Measurements from ENCODE around the gene TXNL1. TPM values are rescaled to one million over a fixed set of nuclear protein-coding genes. Genes with fewer than 3 reads are reported as not detected.

The TXNL1 gene
- total RNA-seq, 1 experiment from 2014 or later = 72.8 TPM

GRCh38 chr18:56672981-56673380 is 34.6 kb upstream of the TXNL1 start:
- TF ChIP-seq PRRX2 (CRISPR knock-in tag; IDR thresholded peaks at IDR 0.05) = no peak
- TF ChIP-seq JAZF1 (CRISPR knock-in tag; IDR thresholded peaks at IDR 0.05) = no peak
- TF ChIP-seq IRF2 (CRISPR knock-in tag; IDR thresholded peaks at IDR 0.05; ENCODE audit: borderline replicate concordance, low read depth) = no peak
- TF ChIP-seq AFF4 (CRISPR knock-in tag; IDR thresholded peaks at IDR 0.05; ENCODE audit: borderline replicate concordance) = no peak
- no peak for TF ChIP-seq ZNF138 (CRISPR knock-in tag; conservative IDR thresholded peaks at IDR 0.05)
- no peak for TF ChIP-seq ELF4 (CRISPR knock-in tag; IDR thresholded peaks at IDR 0.05; ENCODE audit: low read depth)
- TF ChIP-seq E2F4 (CRISPR knock-in tag; IDR thresholded peaks at IDR 0.05; ENCODE audit: borderline replicate concordance, low read depth) = no peak
- no peak overlapping the region for H3K27ac Mint-ChIP-seq
- H3K4me1 Mint-ChIP-seq = 0 out of 2 replicates have a peak, but pooled peaks cover 5% of the 10 kb centered on the region
- no peak overlapping the region for H3K4me3 Mint-ChIP-seq
- POLR2A ChIA-PET = no interaction called here
- ATAC-seq (no peak), DNase-seq (ENCODE audit: low spot score) (no peak)
- no peaks in the 10 kb centered on the region for H3K27me3 Mint-ChIP-seq (ENCODE audit: low read depth)
- no peaks in the 10 kb centered on the region for H3K9me3 Mint-ChIP-seq
- CTCF ChIA-PET = no interaction called here
- no peaks in the 10 kb centered on the region for H3K36me3 Mint-ChIP-seq

- ATAC-seq (no peak), DNase-seq (ENCODE audit: low spot score) (no peak)
- H3K4me1 Mint-ChIP-seq = 0 out of 2 replicates have a peak, but pooled peaks cover 5% of the 10 kb centered on the region
- CTCF ChIA-PET = no interaction called here
- no peaks in the 10 kb centered on the region for H3K27me3 Mint-ChIP-seq (ENCODE audit: low read depth)
- TF ChIP-seq USF2 (CRISPR knock-in tag; IDR thresholded peaks at IDR 0.05) (no peak), SP1 (CRISPR knock-in tag; conservative IDR thresholded peaks at IDR 0.05) (no peak), ZBTB21 (CRISPR knock-in tag; IDR thresholded peaks at IDR 0.05; ENCODE audit: borderline replicate concordance) (no peak), SMAD3 (CRISPR knock-in tag; IDR thresholded peaks at IDR 0.05; ENCODE audit: borderline replicate concordance) (no peak), FOXP4 (CRISPR knock-in tag; IDR thresholded peaks at IDR 0.05) (no peak), ZNF232 (CRISPR knock-in tag; IDR thresholded peaks at IDR 0.05) (no peak), GRHL2 (CRISPR knock-in tag; IDR thresholded peaks at IDR 0.05; ENCODE audit: insufficient replicate concordance, severe bottlenecking) (no peak), FOXK1 (CRISPR knock-in tag; IDR thresholded peaks at IDR 0.05) (no peak), RORB (CRISPR knock-in tag; IDR thresholded peaks at IDR 0.05) (no peak), AR (CRISPR knock-in tag; IDR thresholded peaks at IDR 0.05) (no peak), GABPB1 (CRISPR knock-in tag; IDR thresholded peaks at IDR 0.05) (no peak)
- H3K27ac Mint-ChIP-seq = no peak overlapping the region
- no peak overlapping the region for H3K4me3 Mint-ChIP-seq
- no peaks in the 10 kb centered on the region for H3K36me3 Mint-ChIP-seq
- POLR2A ChIA-PET = no interaction called here
- no peaks in the 10 kb centered on the region for H3K9me3 Mint-ChIP-seq
Measured at GRCh38 chr18:56672391-56672790, 34.0 kb upstream of the TXNL1 start.

Data from WTC11 (cell line).